D721Med (cell line): ENCODE data around the gene DDX10.

Source experiments
- DNase-seq: peaks from one replicate; pipeline ENCODE4 v3.0.0; 2011; ENCODE audit warnings: low spot score; ENCODE audit not compliant: insufficient read length
- FAIRE-seq: peaks from 2 replicates; lab custom pipeline; 2011; peaks lifted over from hg19 to GRCh38; lab: Jason Lieb, UNC
- TF ChIP-seq, protein P1 (sequence below): IDR thresholded peaks from 2 replicates; pipeline ENCODE4 v1.5.1; 2012; ENCODE audit warnings: mild to moderate bottlenecking, control low read depth; ENCODE audit not compliant: insufficient read depth; ENCODE audit errors: missing control alignments

The DDX10 gene

DNA sequence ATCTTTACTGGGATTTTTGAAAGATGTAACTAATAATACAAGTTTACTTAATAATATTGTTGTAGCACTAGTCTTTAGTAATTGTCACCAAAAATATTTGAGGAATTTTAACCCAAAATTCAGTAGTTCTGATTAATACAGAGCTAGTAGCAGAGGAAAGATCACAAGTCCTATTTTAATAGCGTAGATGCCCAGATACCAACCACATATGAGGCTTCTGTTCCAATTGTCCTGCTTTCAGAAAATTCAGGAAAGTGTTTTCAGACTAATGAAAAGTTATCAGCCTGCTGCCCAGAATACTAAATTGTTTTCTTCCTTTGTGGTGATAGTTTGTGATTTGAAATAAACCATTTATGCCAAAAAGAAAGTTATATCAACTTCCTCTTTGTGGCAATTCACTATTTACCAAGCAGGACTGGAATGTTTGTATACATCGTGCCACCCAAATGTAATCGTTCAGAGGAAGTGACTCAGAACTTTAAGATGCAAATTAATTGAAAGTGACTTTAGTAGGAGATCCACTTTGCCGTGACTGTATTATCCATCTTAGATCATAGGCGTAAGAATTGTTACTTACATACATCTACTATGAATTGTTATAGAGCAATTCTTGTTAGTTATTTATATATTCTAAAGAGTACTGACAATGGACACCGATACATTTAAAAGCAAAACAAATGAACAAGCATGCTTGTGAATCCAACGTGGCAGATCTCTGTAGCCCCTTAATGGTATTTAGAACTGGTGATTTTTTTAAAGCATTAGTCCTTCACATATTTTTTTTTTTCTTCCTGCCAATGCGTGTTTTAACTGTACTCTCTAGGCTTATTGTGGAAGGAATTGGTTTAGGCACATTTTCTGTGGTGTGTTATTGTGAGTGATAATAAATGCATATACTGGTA is 231.0 kb downstream of the DDX10 start:
- FAIRE-seq (no peak), DNase-seq (no peak)
- TF ChIP-seq, protein P1, sequence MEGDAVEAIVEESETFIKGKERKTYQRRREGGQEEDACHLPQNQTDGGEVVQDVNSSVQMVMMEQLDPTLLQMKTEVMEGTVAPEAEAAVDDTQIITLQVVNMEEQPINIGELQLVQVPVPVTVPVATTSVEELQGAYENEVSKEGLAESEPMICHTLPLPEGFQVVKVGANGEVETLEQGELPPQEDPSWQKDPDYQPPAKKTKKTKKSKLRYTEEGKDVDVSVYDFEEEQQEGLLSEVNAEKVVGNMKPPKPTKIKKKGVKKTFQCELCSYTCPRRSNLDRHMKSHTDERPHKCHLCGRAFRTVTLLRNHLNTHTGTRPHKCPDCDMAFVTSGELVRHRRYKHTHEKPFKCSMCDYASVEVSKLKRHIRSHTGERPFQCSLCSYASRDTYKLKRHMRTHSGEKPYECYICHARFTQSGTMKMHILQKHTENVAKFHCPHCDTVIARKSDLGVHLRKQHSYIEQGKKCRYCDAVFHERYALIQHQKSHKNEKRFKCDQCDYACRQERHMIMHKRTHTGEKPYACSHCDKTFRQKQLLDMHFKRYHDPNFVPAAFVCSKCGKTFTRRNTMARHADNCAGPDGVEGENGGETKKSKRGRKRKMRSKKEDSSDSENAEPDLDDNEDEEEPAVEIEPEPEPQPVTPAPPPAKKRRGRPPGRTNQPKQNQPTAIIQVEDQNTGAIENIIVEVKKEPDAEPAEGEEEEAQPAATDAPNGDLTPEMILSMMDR: no peak

DNA sequence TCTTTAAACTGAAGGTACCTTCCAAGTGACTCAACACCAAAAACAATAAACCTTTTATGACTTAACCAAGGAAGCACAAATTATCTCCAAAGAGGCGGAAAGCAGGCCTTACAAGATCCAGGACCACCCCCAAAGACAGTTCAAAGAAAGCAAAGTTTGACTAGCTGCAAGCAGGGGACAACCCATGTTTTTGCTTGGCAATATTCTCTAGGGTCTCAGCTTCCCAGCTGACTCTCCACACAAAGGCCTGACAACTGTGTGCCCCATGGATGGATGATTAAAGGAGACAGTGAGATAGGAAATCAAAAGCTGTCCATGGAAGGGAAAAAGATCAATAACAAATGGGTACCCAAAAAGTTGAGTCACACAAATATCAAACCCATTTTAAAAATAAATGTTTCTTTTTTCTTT is 232.2 kb downstream of the DDX10 start:
- no peak for FAIRE-seq
- no peak for DNase-seq
- TF ChIP-seq, protein P1: no peak

DNA sequence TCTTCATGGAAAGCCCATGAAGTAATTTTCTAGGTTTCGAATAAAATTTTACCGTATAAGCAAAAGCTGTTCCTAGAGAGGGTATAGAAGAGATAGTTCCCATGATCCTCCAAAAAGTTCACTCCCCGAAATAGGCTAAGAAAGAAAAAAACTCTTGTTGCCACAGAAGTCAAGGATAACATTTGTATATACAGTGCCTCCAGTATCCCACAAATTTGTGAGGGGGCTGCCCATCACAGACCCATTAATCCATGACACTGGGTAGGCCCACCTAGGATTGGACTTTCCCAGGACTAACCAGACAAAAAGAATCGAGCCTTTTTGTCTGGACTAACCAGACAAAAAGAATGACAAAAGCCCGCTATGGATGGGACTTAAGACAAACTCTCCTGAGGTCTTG is 233.0 kb downstream of the DDX10 start:
- TF ChIP-seq, protein P1: no peak
- no peak for FAIRE-seq
- no peak for DNase-seq

DNA sequence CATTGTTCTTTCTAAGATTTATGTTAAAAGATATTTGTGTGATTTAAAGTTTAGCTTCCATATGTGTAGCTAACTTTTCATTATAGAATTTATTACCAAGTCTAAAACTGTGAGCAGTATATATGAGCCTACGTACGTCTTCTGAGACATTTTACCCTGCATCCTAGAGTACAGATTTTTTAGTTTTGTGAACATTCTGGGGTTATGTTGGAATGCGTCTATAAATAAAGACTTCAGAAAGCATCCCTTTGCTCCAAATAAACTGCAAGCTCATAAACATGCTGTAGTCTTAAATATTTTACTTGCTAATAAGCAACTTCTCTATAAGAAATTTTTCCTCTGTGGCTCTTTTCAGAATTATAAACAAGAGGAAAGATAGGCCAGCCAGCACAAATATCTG is 236.5 kb downstream of the DDX10 start:
- TF ChIP-seq, protein P1: no peak
- no peak for FAIRE-seq

DNA sequence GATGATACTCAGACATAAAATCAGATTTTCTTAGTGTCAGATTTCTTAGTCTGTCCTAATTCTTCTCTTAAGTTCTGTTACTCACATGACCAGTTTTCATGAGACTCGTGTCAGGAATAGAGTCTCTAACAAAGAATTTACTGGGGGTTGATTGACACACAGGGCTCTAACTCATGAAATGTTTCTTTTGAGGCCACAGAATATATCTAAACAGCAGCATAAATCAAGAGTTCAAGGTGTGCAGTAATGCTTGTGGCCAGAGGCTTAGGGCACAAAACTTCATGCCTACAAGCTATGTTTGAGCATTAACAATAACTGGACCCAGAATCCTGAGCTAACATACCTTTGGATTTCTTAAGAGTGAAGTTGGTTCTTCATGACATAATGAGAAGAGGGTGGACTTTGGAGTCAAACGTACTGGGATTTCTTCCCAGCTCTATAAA is 237.2 kb downstream of the DDX10 start:
- FAIRE-seq (no peak), DNase-seq (no peak)
- TF ChIP-seq, protein P1: no peak

More for the DNA sequence above, 236.5 kb downstream of the DDX10 start:
- no peak for DNase-seq

DNA sequence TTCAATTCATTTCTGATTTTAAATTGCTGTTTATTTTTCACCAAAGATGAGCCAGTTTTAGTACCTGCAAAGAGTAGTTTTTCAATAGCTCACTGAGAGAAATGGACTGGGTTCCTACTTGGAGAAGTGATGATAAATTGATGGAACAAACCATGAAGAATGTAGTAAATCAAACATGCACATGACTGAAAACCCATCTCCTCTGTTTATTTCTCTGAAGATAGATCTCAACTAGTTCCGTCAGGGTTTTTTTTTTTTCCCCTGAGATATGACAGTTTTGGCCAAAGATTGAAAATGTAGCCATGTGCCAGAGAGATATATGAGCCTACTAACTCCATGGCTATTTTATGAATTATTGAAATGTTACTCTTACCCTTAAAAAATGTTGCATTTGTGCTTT is 239.6 kb downstream of the DDX10 start:
- FAIRE-seq: no peak
- no peak for DNase-seq
- TF ChIP-seq, protein P1: no peak

DNA sequence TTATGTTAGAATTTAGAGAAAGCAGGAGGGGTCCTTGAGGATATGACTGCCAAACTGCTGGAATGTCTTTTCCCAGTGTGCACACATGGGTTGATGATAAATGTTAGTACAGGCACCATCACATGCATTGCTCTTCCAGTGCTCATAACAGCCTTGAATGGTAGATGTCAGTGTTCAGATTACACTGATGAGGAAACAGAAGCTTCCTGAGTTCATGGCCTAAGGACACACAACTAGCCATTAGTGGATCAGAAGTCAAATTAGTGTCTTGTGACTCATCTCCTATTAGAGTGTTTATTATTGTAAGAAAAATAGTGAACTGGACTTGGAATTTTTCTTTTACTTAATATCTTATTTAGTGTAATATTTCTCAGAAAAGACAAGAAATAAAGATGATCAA is 241.5 kb downstream of the DDX10 start:
- no peak for DNase-seq
- no peak for FAIRE-seq
- TF ChIP-seq, protein P1: no peak
